K562 (cell line): ENCODE data around the gene WBP1. TPM values are rescaled to one million over a fixed set of nuclear protein-coding genes. Genes with fewer than 3 reads are reported as not detected.

Source experiments
- BRD4 ChIP-seq: fragments of 200-600 bp; sonication (generic); IDR thresholded peaks from 2 replicates; pipeline ENCODE4 v1.6.1; 2017; ENCODE audit warnings: inconsistent platforms
- ELF1 ChIP-seq: fragments of 200-800 bp; sonication (Bioruptor generic); IDR thresholded peaks from 2 replicates; pipeline ENCODE4 v1.6.1; 2016; ENCODE audit warnings: missing genetic modification characterization, missing compliant biosample characterization
- EP300 ChIP-seq: IDR thresholded peaks from 2 replicates; pipeline ENCODE4 v1.6.1; 2012; ENCODE audit warnings: low read length, improper control_type of control experiment
- EP400 ChIP-seq: fragments of 450-650 bp; IDR thresholded peaks from 2 replicates; pipeline ENCODE4 v1.6.1; 2017; ENCODE audit warnings: antibody characterized with exemption, mild to moderate bottlenecking, moderate library complexity
- GATA2 ChIP-seq: sonication (generic); formaldehyde crosslinking; IDR thresholded peaks from 2 replicates; pipeline ENCODE4 v1.4.0; 2020; ENCODE audit warnings: mild to moderate bottlenecking, missing genetic modification reagents
- MITF ChIP-seq: IDR thresholded peaks from 2 replicates; pipeline ENCODE4 v1.6.1; 2014; ENCODE audit warnings: antibody characterized with exemption
- PML ChIP-seq: IDR thresholded peaks from 2 replicates; pipeline ENCODE4 v1.6.1; 2012; ENCODE audit warnings: low read length, inconsistent platforms
- RBFOX2 ChIP-seq: fragments of 200-400 bp; formaldehyde crosslinking; IDR thresholded peaks from 2 replicates; pipeline ENCODE4 v1.6.1; 2017; ENCODE audit warnings: low read depth, mild to moderate bottlenecking, low read length, moderate library complexity
- SAFB2 ChIP-seq: fragments of 200-400 bp; formaldehyde crosslinking; IDR thresholded peaks from 2 replicates; pipeline ENCODE4 v1.6.1; 2018; ENCODE audit warnings: borderline replicate concordance, low read length, low read depth, moderate library complexity; ENCODE audit not compliant: severe bottlenecking
- SMARCA5 ChIP-seq: fragments of 450-650 bp; IDR thresholded peaks from 2 replicates; pipeline ENCODE4 v1.6.1; 2016
- SNIP1 ChIP-seq: fragments of 450-650 bp; IDR thresholded peaks from 2 replicates; pipeline ENCODE4 v1.7.1; 2017; ENCODE audit warnings: low read depth, mild to moderate bottlenecking
- SNRNP70 ChIP-seq: fragments of 200-400 bp; formaldehyde crosslinking; optimal IDR thresholded peaks from 2 replicates; pipeline ENCODE3; 2017; ENCODE audit warnings: low read depth, low read length
- TAF1 ChIP-seq: IDR thresholded peaks from 2 replicates; pipeline ENCODE4 v1.6.1; 2011; ENCODE audit warnings: mild to moderate bottlenecking, low read length, moderate library complexity; ENCODE audit not compliant: insufficient read depth, control insufficient read depth, severe bottlenecking; ENCODE audit errors: extremely low read depth
- TCF7L2 ChIP-seq: fragments of 150-350 bp; IDR thresholded peaks from 2 replicates; pipeline ENCODE4 v1.6.1; 2016; ENCODE audit warnings: low read depth, mild to moderate bottlenecking, low read length, moderate library complexity
- ZNF263 ChIP-seq: sonication (generic); formaldehyde crosslinking; IDR thresholded peaks from 2 replicates; pipeline ENCODE4 v1.8.0; 2022; ENCODE audit warnings: mild to moderate bottlenecking, missing genetic modification reagents, borderline replicate concordance
- polyA plus RNA-seq, 8 experiments: library from polyadenylated mRNA; depleted of rRNA in 4 of 8; stranded (reverse) in 5 of 8; unstranded in 3 of 8; fragments of >200 nt; fragmentation: Nextera tagmentation in 2 of 8; fragmentation: Illumina TruSeq in 1 of 8; extraction: Ambion mirVana in 2 of 8; extraction: Trizol in 1 of 8; gene quantifications; 2 replicates each; pipeline versions ENCODE4 v1.2.1 to v1.2.3, GENCODE V29; 2011 to 2014; ENCODE audit warnings: inconsistent platforms in 1 of 8, missing spikeins in 1 of 8
- total RNA-seq, 7 experiments: library from RNA; depleted of rRNA in 6 of 7; stranded (reverse); fragments of >200 nt in 6 of 7; fragmentation: Illumina TruSeq in 2 of 7; extraction: Trizol in 2 of 7; gene quantifications; 2 replicates each; pipeline versions ENCODE4 v1.2.1 to v1.2.3, GENCODE V29; 2011 to 2021; ENCODE audit warnings: low replicate concordance in 1 of 7
- TF ChIP-seq, protein P1 (sequence below), 2 experiments: IDR thresholded peaks in 1 of 2; conservative IDR thresholded peaks in 1 of 2; 2 replicates each; pipeline ENCODE4 v1.6.1; 2016; ENCODE audit warnings: low read depth in 2 of 2, mild to moderate bottlenecking in 1 of 2, missing compliant biosample characterization in 1 of 2, missing genetic modification characterization in 1 of 2, moderate library complexity in 1 of 2
- TF ChIP-seq, protein P2 (sequence below): fragments of 250-450 bp; sonication (Bioruptor Pico); IDR thresholded peaks from 2 replicates; pipeline ENCODE4 v1.5.0; 2020; ENCODE audit warnings: mild to moderate bottlenecking, borderline replicate concordance
- TF ChIP-seq, protein P3 (sequence below): IDR thresholded peaks from 3 replicates; pipeline ENCODE4 v1.6.1; 2011; ENCODE audit warnings: borderline replicate concordance, mild to moderate bottlenecking, moderate library complexity; ENCODE audit not compliant: insufficient read length; ENCODE audit errors: extremely low read depth

WBP1 gene
- total and polyA plus RNA-seq, 9 of the 15 experiments (the other 6 are each of a cell fraction or from before 2014, with no cell fraction given), result 1.9 to 27.7 (median 14.2) TPM

- TF ChIP-seq, protein P1, sequence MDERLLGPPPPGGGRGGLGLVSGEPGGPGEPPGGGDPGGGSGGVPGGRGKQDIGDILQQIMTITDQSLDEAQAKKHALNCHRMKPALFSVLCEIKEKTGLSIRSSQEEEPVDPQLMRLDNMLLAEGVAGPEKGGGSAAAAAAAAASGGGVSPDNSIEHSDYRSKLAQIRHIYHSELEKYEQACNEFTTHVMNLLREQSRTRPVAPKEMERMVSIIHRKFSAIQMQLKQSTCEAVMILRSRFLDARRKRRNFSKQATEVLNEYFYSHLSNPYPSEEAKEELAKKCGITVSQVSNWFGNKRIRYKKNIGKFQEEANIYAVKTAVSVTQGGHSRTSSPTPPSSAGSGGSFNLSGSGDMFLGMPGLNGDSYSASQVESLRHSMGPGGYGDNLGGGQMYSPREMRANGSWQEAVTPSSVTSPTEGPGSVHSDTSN (CRISPR knock-in tag; IDR thresholded peaks at IDR 0.05; ENCODE audit: low read depth), result no peak
- TF ChIP-seq, protein P1 (tag; conservative IDR thresholded peaks at IDR 0.05; ENCODE audit: low read depth), result no peak
- peak; percentile 92 for TF ChIP-seq ELF1
- TF ChIP-seq, protein P2, sequence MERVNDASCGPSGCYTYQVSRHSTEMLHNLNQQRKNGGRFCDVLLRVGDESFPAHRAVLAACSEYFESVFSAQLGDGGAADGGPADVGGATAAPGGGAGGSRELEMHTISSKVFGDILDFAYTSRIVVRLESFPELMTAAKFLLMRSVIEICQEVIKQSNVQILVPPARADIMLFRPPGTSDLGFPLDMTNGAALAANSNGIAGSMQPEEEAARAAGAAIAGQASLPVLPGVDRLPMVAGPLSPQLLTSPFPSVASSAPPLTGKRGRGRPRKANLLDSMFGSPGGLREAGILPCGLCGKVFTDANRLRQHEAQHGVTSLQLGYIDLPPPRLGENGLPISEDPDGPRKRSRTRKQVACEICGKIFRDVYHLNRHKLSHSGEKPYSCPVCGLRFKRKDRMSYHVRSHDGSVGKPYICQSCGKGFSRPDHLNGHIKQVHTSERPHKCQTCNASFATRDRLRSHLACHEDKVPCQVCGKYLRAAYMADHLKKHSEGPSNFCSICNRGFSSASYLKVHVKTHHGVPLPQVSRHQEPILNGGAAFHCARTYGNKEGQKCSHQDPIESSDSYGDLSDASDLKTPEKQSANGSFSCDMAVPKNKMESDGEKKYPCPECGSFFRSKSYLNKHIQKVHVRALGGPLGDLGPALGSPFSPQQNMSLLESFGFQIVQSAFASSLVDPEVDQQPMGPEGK, result no peak
- TF ChIP-seq SAFB2, result no peak
- peak; percentile 26; the same call in 1 of the 2 replicates for TF ChIP-seq BRD4
- no peak for TF ChIP-seq SNRNP70
- 0 out of 2 replicates have a peak, but pooled peaks have one; percentile 15 for TF ChIP-seq PML
- TF ChIP-seq TAF1, result peak; percentile 74
- peak; percentile 17; the same call in 1 of the 2 replicates for TF ChIP-seq EP300
- TF ChIP-seq MITF, result 0 out of 2 replicates have a peak, but pooled peaks have one; percentile 33
- TF ChIP-seq RBFOX2, result peak; percentile 81
- no peak for TF ChIP-seq TCF7L2
- no peak for TF ChIP-seq SNIP1
- TF ChIP-seq ZNF263 (CRISPR knock-in tag), result no peak
- no peak; the same call in 1 of the 2 replicates for TF ChIP-seq SMARCA5
- peak; percentile 96 for TF ChIP-seq GATA2 (CRISPR knock-in tag)
- TF ChIP-seq, protein P3, sequence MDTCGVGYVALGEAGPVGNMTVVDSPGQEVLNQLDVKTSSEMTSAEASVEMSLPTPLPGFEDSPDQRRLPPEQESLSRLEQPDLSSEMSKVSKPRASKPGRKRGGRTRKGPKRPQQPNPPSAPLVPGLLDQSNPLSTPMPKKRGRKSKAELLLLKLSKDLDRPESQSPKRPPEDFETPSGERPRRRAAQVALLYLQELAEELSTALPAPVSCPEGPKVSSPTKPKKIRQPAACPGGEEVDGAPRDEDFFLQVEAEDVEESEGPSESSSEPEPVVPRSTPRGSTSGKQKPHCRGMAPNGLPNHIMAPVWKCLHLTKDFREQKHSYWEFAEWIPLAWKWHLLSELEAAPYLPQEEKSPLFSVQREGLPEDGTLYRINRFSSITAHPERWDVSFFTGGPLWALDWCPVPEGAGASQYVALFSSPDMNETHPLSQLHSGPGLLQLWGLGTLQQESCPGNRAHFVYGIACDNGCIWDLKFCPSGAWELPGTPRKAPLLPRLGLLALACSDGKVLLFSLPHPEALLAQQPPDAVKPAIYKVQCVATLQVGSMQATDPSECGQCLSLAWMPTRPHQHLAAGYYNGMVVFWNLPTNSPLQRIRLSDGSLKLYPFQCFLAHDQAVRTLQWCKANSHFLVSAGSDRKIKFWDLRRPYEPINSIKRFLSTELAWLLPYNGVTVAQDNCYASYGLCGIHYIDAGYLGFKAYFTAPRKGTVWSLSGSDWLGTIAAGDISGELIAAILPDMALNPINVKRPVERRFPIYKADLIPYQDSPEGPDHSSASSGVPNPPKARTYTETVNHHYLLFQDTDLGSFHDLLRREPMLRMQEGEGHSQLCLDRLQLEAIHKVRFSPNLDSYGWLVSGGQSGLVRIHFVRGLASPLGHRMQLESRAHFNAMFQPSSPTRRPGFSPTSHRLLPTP, result no peak
- TF ChIP-seq EP400, result peak; percentile 80
Measured at GRCh38 chr2:74507145-74507925, 49.1 kb downstream of the WBP1 start, which contains the start of gene PCGF1 (continued).
